ENCODE results near the gene PSEN1. TPM values are rescaled to one million over a fixed set of nuclear protein-coding genes. Genes with fewer than 3 reads are reported as not detected.

PSEN1 gene
- total RNA-seq, 1 experiment from 2014 or later, result 68.3 TPM

DNA sequence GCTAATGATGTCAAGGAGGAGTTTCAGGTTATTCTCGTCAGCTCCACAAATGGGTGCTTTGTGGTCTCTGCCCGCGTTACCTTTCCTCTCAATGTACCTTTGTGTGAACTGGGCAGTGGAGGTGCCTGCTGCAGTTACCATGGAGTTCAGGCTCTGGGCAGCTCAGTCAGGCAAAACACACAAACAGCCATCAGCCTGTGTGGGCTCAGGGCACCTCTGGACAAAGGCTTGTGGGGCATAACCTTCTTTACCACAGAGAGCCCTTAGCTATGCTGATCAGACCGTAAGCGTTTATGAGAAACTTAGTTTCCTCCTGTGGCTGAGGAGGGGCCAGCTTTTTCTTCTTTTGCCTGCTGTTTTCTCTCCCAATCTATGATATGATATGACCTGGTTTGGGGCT, 84.3 kb downstream of the PSEN1 start:
- Mint-ChIP-seq H3K4me1 (ENCODE audit: low read depth, unreplicated experiment) (no peaks in the 10 kb centered on the region), H3K27me3 (ENCODE audit: unreplicated experiment) (no peaks in the 10 kb centered on the region), H3K36me3 (ENCODE audit: insufficient read depth, unreplicated experiment) (peaks cover 23% of the 10 kb centered on the region), H3K4me3 (ENCODE audit: low read depth, unreplicated experiment) (no peak overlapping the region), H3K27ac (ENCODE audit: unreplicated experiment) (no peak overlapping the region), H3K9me3 (ENCODE audit: low read depth, unreplicated experiment) (no peaks in the 10 kb centered on the region)
- CTCF ChIA-PET, result no interaction called here
- intact Hi-C loops (cut with micrococcal nuclease; ENCODE audit: unreplicated experiment), result no loop called here
- TF ChIP-seq, protein P1, sequence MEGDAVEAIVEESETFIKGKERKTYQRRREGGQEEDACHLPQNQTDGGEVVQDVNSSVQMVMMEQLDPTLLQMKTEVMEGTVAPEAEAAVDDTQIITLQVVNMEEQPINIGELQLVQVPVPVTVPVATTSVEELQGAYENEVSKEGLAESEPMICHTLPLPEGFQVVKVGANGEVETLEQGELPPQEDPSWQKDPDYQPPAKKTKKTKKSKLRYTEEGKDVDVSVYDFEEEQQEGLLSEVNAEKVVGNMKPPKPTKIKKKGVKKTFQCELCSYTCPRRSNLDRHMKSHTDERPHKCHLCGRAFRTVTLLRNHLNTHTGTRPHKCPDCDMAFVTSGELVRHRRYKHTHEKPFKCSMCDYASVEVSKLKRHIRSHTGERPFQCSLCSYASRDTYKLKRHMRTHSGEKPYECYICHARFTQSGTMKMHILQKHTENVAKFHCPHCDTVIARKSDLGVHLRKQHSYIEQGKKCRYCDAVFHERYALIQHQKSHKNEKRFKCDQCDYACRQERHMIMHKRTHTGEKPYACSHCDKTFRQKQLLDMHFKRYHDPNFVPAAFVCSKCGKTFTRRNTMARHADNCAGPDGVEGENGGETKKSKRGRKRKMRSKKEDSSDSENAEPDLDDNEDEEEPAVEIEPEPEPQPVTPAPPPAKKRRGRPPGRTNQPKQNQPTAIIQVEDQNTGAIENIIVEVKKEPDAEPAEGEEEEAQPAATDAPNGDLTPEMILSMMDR (IDR thresholded peaks at IDR 0.05; ENCODE audit: unreplicated experiment), result no peak
- no TSS peak for BruUV-seq (replicated peaks)
- DNase-seq, result no peak

DNA sequence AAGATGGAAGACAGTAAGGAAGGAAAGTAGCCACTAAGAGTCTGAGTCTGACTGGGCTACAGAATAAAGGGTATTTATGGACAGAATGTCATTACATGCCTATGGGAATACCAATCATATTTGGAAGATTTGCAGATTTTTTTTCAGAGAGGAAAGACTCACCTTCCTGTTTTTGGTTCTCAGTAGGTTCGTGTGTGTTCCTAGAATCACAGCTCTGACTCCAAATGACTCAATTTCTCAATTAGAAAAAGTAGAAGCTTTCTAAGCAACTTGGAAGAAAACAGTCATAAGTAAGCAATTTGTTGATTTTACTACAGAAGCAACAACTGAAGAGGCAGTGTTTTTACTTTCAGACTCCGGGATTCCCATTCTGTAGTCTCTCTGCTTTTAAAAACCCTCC, 85.6 kb downstream of the PSEN1 start:
- H3K27ac Mint-ChIP-seq (ENCODE audit: unreplicated experiment), result no peak overlapping the region
- H3K36me3 Mint-ChIP-seq (ENCODE audit: insufficient read depth, unreplicated experiment), result peaks cover 28% of the 10 kb centered on the region

DNA sequence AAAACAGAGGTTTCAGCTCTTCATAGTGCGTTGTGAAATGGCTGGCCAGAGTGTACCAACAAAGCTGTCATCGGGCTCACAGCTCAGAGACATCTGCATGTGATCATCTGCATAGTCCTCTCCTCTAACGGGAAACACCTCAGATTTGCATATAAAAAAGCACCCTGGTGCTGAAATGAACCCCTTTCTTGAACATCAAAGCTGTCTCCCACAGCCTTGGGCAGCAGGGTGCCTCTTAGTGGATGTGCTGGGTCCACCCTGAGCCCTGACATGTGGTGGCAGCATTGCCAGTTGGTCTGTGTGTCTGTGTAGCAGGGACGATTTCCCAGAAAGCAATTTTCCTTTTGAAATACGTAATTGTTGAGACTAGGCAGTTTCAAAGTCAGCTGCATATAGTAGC, 86.7 kb downstream of the PSEN1 start:
- Mint-ChIP-seq H3K4me3 (ENCODE audit: low read depth, unreplicated experiment) (no peak overlapping the region), H3K27me3 (ENCODE audit: unreplicated experiment) (no peaks in the 10 kb centered on the region), H3K27ac (ENCODE audit: unreplicated experiment) (no peak overlapping the region), H3K36me3 (ENCODE audit: insufficient read depth, unreplicated experiment) (peaks cover 23% of the 10 kb centered on the region), H3K4me1 (ENCODE audit: low read depth, unreplicated experiment) (peaks cover 4% of the 10 kb centered on the region), H3K9me3 (ENCODE audit: low read depth, unreplicated experiment) (no peaks in the 10 kb centered on the region)
- TF ChIP-seq, protein P1 (IDR thresholded peaks at IDR 0.05; ENCODE audit: unreplicated experiment), result no peak
- BruUV-seq (replicated peaks), result no TSS peak
- CTCF ChIA-PET, result interaction anchor here (0.6 kb wide), 1 partner anchor 1058 kb away, joined by 3 read pairs; no protein-coding TSS in a partner anchor
- intact Hi-C loops (cut with micrococcal nuclease; ENCODE audit: unreplicated experiment), result no loop called here
- DNase-seq, result no peak

More for the DNA sequence above, 85.6 kb downstream of the PSEN1 start:
- TF ChIP-seq, protein P1 (IDR thresholded peaks at IDR 0.05; ENCODE audit: unreplicated experiment), result no peak
- DNase-seq, result no peak
- BruUV-seq (replicated peaks), result no TSS peak
- CTCF ChIA-PET, result no interaction called here
- no peaks in the 10 kb centered on the region for H3K9me3 Mint-ChIP-seq (ENCODE audit: low read depth, unreplicated experiment)
- H3K4me1 Mint-ChIP-seq (ENCODE audit: low read depth, unreplicated experiment), result no peaks in the 10 kb centered on the region
- intact Hi-C loops (cut with micrococcal nuclease; ENCODE audit: unreplicated experiment), result no loop called here
- no peak overlapping the region for H3K4me3 Mint-ChIP-seq (ENCODE audit: low read depth, unreplicated experiment)
- no peaks in the 10 kb centered on the region for H3K27me3 Mint-ChIP-seq (ENCODE audit: unreplicated experiment)

DNA sequence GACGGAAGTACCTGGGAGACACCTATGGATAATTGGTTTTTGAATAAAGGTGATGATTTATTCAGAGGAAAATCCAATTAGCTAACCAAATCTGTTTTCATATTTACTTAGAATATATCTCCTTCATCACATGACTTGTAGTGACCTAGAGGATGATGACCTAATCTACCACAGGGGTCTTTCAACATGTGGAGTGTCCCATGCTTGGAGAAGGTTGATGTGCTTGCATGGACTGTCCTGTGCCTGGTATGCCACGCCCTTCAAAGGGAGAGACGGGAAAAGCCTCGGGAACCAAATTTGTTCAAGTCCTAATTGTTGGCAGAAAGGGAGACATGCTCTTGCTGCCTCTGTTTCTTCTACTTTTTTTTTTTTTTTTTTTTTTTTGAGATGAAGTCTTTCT, 89.2 kb downstream of the PSEN1 start:
- no peak for DNase-seq
- TF ChIP-seq, protein P1 (IDR thresholded peaks at IDR 0.05; ENCODE audit: unreplicated experiment), result no peak
- H3K27ac Mint-ChIP-seq (ENCODE audit: unreplicated experiment), result no peak overlapping the region
- H3K9me3 Mint-ChIP-seq (ENCODE audit: low read depth, unreplicated experiment), result no peaks in the 10 kb centered on the region
- peaks cover 15% of the 10 kb centered on the region for H3K36me3 Mint-ChIP-seq (ENCODE audit: insufficient read depth, unreplicated experiment)
- intact Hi-C loops (cut with micrococcal nuclease; ENCODE audit: unreplicated experiment), result no loop called here
- CTCF ChIA-PET, result no interaction called here
- BruUV-seq (replicated peaks), result no TSS peak
- H3K4me1 Mint-ChIP-seq (ENCODE audit: low read depth, unreplicated experiment), result peaks cover 18% of the 10 kb centered on the region
- H3K4me3 Mint-ChIP-seq (ENCODE audit: low read depth, unreplicated experiment), result no peak overlapping the region
- no peaks in the 10 kb centered on the region for H3K27me3 Mint-ChIP-seq (ENCODE audit: unreplicated experiment)

Data from Calu3 (cell line).